IMR-90 (cell line): ENCODE measurements around the gene CELSR1. TPM values are rescaled to one million over a fixed set of nuclear protein-coding genes. Genes with fewer than 3 reads are reported as not detected.

Experiments used
- CEBPB ChIP-seq: IDR thresholded peaks from 2 replicates; pipeline ENCODE4 v1.6.1; 2012; ENCODE audit warnings: low read depth, low read length, improper control_type of control experiment
- CHD1 ChIP-seq: IDR thresholded peaks from 2 replicates; pipeline ENCODE4 v1.6.1; 2012; ENCODE audit warnings: low read depth, low read length, improper control_type of control experiment
- ELK1 ChIP-seq: fragments of 150-350 bp; IDR thresholded peaks from 2 replicates; pipeline ENCODE4 v1.6.1; 2016; ENCODE audit warnings: low read depth, mild to moderate bottlenecking, low read length, moderate library complexity, borderline replicate concordance
- MAZ ChIP-seq: IDR thresholded peaks from 2 replicates; pipeline ENCODE4 v1.6.1; 2012; ENCODE audit warnings: low read depth, mild to moderate bottlenecking, low read length, improper control_type of control experiment, moderate library complexity, borderline replicate concordance
- POLR2A ChIP-seq: IDR thresholded peaks from 2 replicates; pipeline ENCODE4 v1.6.1; 2012; ENCODE audit warnings: mild to moderate bottlenecking, low read depth, low read length
- RAD21 ChIP-seq: IDR thresholded peaks from 2 replicates; pipeline ENCODE4 v1.6.1; 2012; ENCODE audit warnings: low read length, improper control_type of control experiment
- polyA plus RNA-seq, 3 experiments: library from polyadenylated mRNA; depleted of rRNA; stranded (reverse); fragments of >200 nt; gene quantifications; 2 replicates each; pipeline ENCODE4 v1.2.3, GENCODE V29; 2012; ENCODE audit warnings: low replicate concordance in 1 of 3
- total RNA-seq: library from RNA; depleted of rRNA; stranded (reverse); fragments of >200 nt; gene quantifications from 2 replicates; pipeline ENCODE4 v1.2.3, GENCODE V29; 2012

CELSR1 gene
- total and polyA plus RNA-seq, 2 of the 4 experiments (the other 2 are of a cell fraction), result 0.36 to 0.82 TPM

GRCh38 chr22:46542011-46542985 lies 4.9 kb upstream of the CELSR1 start (continued):
- no peak for TF ChIP-seq ELK1
- no peak for TF ChIP-seq CEBPB
- TF ChIP-seq RAD21, result peak; percentile 96
- TF ChIP-seq MAZ, result peak; percentile 54; the same call in 1 of the 2 replicates
- TF ChIP-seq POLR2A, result 0 out of 2 replicates have a peak, but pooled peaks have one; percentile 43
- TF ChIP-seq CHD1, result no peak
